ENCODE results near the gene ALDH1A3.

The ALDH1A3 gene

GRCh38 chr15:100947760-100948429, 68.3 kb downstream of the ALDH1A3 start:
- DNase-seq (ENCODE audit: low read depth), result no peak
- TF ChIP-seq CTCF (IDR thresholded peaks at IDR 0.05; ENCODE audit: control insufficient read depth, extremely low read depth, insufficient read depth), result no peak
- no peak overlapping the region for H3K4me3 ChIP-seq (ENCODE audit: low read depth, low read length)

- no peak for DNase-seq (ENCODE audit: low read depth)
- TF ChIP-seq CTCF (IDR thresholded peaks at IDR 0.05; ENCODE audit: control insufficient read depth, extremely low read depth, insufficient read depth), result no peak
- H3K4me3 ChIP-seq (ENCODE audit: low read depth, low read length), result no peak overlapping the region
Observed at GRCh38 chr15:100948430-100948762, 68.8 kb downstream of the ALDH1A3 start.

- no peak for TF ChIP-seq CTCF (IDR thresholded peaks at IDR 0.05; ENCODE audit: control insufficient read depth, extremely low read depth, insufficient read depth)
- no peak overlapping the region for H3K4me3 ChIP-seq (ENCODE audit: low read depth, low read length)
- DNase-seq (ENCODE audit: low read depth), result no peak
Observed at GRCh38 chr15:100949691-100950090, 70.1 kb downstream of the ALDH1A3 start.

GRCh38 chr15:100951965-100952364, 72.3 kb downstream of the ALDH1A3 start:
- H3K4me3 ChIP-seq (ENCODE audit: low read depth, low read length), result no peak overlapping the region

GRCh38 chr15:100952566-100952965, 72.9 kb downstream of the ALDH1A3 start:
- no peak for DNase-seq (ENCODE audit: low read depth)
- no peak overlapping the region for H3K4me3 ChIP-seq (ENCODE audit: low read depth, low read length)
- no peak for TF ChIP-seq CTCF (IDR thresholded peaks at IDR 0.05; ENCODE audit: control insufficient read depth, extremely low read depth, insufficient read depth)

More at GRCh38 chr15:100951965-100952364, 72.3 kb downstream of the ALDH1A3 start:
- no peak for DNase-seq (ENCODE audit: low read depth)
- TF ChIP-seq CTCF (IDR thresholded peaks at IDR 0.05; ENCODE audit: control insufficient read depth, extremely low read depth, insufficient read depth), result no peak

- H3K4me3 ChIP-seq (ENCODE audit: low read depth, low read length), result no peak overlapping the region
- no peak for TF ChIP-seq CTCF (IDR thresholded peaks at IDR 0.05; ENCODE audit: control insufficient read depth, extremely low read depth, insufficient read depth)
- DNase-seq (ENCODE audit: low read depth), result no peak
Observed at GRCh38 chr15:100958326-100959065, 78.9 kb downstream of the ALDH1A3 start.
